K562 (cell line): Measurements from ENCODE around the gene CLEC2D. TPM values are rescaled to one million over a fixed set of nuclear protein-coding genes. Genes with fewer than 3 reads are reported as not detected.

ENCODE experiments used
- BRF1 ChIP-seq: IDR thresholded peaks from 3 replicates; pipeline ENCODE4 v1.6.1; 2011; ENCODE audit warnings: borderline replicate concordance, mild to moderate bottlenecking; ENCODE audit not compliant: insufficient read length; ENCODE audit errors: extremely low read depth
- CBFB ChIP-seq: sonication (generic); formaldehyde crosslinking; IDR thresholded peaks from 2 replicates; pipeline ENCODE4 v1.4.0; 2020; ENCODE audit warnings: mild to moderate bottlenecking, missing genetic modification reagents
- CSDE1 ChIP-seq, 2 experiments: fragments of 450-650 bp; IDR thresholded peaks; 2 replicates each; pipeline ENCODE4 v1.6.1; 2016; ENCODE audit warnings: mild to moderate bottlenecking in 1 of 2
- EP300 ChIP-seq: IDR thresholded peaks from 2 replicates; pipeline ENCODE4 v1.6.1; 2012; ENCODE audit warnings: low read length, improper control_type of control experiment
- ETV5 ChIP-seq: sonication (generic); formaldehyde crosslinking; IDR thresholded peaks from 2 replicates; pipeline ENCODE4 v1.4.0; 2020; ENCODE audit warnings: low read depth, mild to moderate bottlenecking, missing genetic modification reagents
- HNRNPH1 ChIP-seq: fragments of 200-400 bp; formaldehyde crosslinking; optimal IDR thresholded peaks from 2 replicates; pipeline ENCODE3; 2017; ENCODE audit warnings: low read depth, mild to moderate bottlenecking, low read length, moderate library complexity
- LARP7 ChIP-seq: fragments of 450-650 bp; IDR thresholded peaks from 2 replicates; pipeline ENCODE4 v1.6.1; 2016
- MYNN ChIP-seq, 2 experiments: sonication (generic); formaldehyde crosslinking in 1 of 2; IDR thresholded peaks; 2 replicates each; pipeline versions ENCODE4 v1.5.0 to v1.6.1; 2016 to 2020; ENCODE audit warnings: antibody characterized with exemption in 1 of 2, missing genetic modification reagents in 1 of 2
- NFYB ChIP-seq: IDR thresholded peaks from 2 replicates; pipeline ENCODE4 v1.6.1; 2011; ENCODE audit warnings: mild to moderate bottlenecking, moderate library complexity; ENCODE audit not compliant: insufficient read length; ENCODE audit errors: extremely low read depth
- PHB2 ChIP-seq: fragments of 450-650 bp; IDR thresholded peaks from 2 replicates; pipeline ENCODE4 v1.6.1; 2017; ENCODE audit warnings: low read depth
- POLR3A ChIP-seq: IDR thresholded peaks from 2 replicates; pipeline ENCODE4 v1.6.1; 2011; ENCODE audit warnings: borderline replicate concordance, mild to moderate bottlenecking, moderate library complexity; ENCODE audit not compliant: insufficient read length, insufficient read depth; ENCODE audit errors: extremely low read depth
- PRDM10 ChIP-seq: fragments of 450-650 bp; IDR thresholded peaks from 2 replicates; pipeline ENCODE4 v1.6.1; 2018; ENCODE audit not compliant: partially characterized antibody
- TRIM24 ChIP-seq, 2 experiments: fragments of 450-650 bp; IDR thresholded peaks; 2 replicates each; pipeline ENCODE4 v1.6.1; 2016
- ZC3H8 ChIP-seq: fragments of 450-650 bp; IDR thresholded peaks from 2 replicates; pipeline ENCODE4 v1.6.1; 2017
- ZNF3 ChIP-seq: fragments of 250-450 bp; sonication (Bioruptor Pico); IDR thresholded peaks from 2 replicates; pipeline ENCODE4 v1.5.0; 2021; ENCODE audit warnings: mild to moderate bottlenecking, moderate library complexity
- ZNF655 ChIP-seq: fragments of 250-450 bp; sonication (Bioruptor Pico); IDR thresholded peaks from 2 replicates; pipeline ENCODE4 v1.5.0; 2021
- polyA plus RNA-seq, 8 experiments: library from polyadenylated mRNA; depleted of rRNA in 4 of 8; stranded (reverse) in 5 of 8; unstranded in 3 of 8; fragments of >200 nt; fragmentation: Nextera tagmentation in 2 of 8; fragmentation: Illumina TruSeq in 1 of 8; extraction: Ambion mirVana in 2 of 8; extraction: Trizol in 1 of 8; gene quantifications; 2 replicates each; pipeline versions ENCODE4 v1.2.1 to v1.2.3, GENCODE V29; 2011 to 2014; ENCODE audit warnings: inconsistent platforms in 1 of 8, missing spikeins in 1 of 8
- total RNA-seq, 7 experiments: library from RNA; depleted of rRNA in 6 of 7; stranded (reverse); fragments of >200 nt in 6 of 7; fragmentation: Illumina TruSeq in 2 of 7; extraction: Trizol in 2 of 7; gene quantifications; 2 replicates each; pipeline versions ENCODE4 v1.2.1 to v1.2.3, GENCODE V29; 2011 to 2021; ENCODE audit warnings: low replicate concordance in 1 of 7
- TF ChIP-seq, protein P1 (sequence below): fragments of 450-650 bp; formaldehyde crosslinking; IDR thresholded peaks from 2 replicates; pipeline ENCODE4 v1.4.0; 2022; ENCODE audit warnings: missing genetic modification characterization
- TF ChIP-seq, protein P2 (sequence below): fragments of 450-650 bp; formaldehyde crosslinking; conservative IDR thresholded peaks from 2 replicates; pipeline ENCODE4 v1.4.0; 2022; ENCODE audit warnings: mild to moderate bottlenecking, missing genetic modification characterization

The CLEC2D gene
- total and polyA plus RNA-seq, 9 of the 15 experiments (the other 6 are each of a cell fraction or from before 2014, with no cell fraction given), result 1.4 to 5.0 (median 2.2) TPM

DNA sequence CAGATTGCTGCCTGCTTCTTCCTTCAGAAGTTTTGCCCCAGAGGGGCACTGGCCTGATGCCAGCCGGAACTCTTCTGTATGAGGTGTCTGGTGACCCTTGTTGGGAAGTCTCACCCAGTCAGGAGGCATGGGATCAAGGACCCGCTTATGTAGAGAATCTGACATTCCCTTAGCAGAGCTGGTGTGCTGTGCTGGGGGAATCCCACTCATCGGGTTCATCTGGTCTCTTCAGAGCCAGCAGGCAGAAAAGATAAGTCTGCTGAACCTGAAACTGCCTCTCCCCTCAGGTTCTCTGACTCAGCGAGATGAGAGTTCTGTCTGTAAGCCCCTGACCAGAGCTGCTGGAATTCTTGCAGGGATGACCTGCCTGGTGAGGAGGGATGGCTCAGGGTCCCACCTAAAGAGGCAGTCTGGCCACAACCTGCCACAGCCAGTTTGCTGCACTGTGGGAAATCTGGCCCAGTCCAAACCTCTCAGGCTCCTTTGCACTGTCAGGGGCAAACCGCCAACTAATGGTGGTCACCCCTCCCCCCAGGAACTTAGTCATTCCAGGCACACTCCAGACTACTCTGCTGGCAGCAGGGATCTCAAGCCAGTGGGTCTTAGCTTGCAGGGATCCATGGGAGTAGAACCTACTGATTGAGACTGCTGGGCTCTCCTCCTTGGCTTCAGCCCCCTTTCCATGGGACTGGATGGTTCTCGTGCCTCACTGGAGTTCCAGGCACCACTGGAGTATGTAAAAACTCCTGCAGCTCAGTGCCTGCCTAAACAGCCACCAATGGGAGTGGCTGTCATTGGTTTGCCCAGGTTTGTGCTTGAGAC lies 4.1 kb downstream of the CLEC2D start (continued):
- TF ChIP-seq CBFB (CRISPR knock-in tag), result no peak
- TF ChIP-seq PRDM10, result peak; percentile 88
- TF ChIP-seq, protein P1, sequence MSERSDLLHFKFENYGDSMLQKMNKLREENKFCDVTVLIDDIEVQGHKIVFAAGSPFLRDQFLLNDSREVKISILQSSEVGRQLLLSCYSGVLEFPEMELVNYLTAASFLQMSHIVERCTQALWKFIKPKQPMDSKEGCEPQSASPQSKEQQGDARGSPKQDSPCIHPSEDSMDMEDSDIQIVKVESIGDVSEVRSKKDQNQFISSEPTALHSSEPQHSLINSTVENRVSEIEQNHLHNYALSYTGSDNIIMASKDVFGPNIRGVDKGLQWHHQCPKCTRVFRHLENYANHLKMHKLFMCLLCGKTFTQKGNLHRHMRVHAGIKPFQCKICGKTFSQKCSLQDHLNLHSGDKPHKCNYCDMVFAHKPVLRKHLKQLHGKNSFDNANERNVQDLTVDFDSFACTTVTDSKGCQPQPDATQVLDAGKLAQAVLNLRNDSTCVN (CRISPR knock-in tag), result no peak
- no peak for TF ChIP-seq CSDE1 (IDR thresholded peaks at IDR 0.05)
- TF ChIP-seq MYNN (IDR thresholded peaks at IDR 0.05), result no peak
- TF ChIP-seq MYNN (CRISPR knock-in tag; IDR thresholded peaks at IDR 0.05), result no peak
- TF ChIP-seq, protein P2, sequence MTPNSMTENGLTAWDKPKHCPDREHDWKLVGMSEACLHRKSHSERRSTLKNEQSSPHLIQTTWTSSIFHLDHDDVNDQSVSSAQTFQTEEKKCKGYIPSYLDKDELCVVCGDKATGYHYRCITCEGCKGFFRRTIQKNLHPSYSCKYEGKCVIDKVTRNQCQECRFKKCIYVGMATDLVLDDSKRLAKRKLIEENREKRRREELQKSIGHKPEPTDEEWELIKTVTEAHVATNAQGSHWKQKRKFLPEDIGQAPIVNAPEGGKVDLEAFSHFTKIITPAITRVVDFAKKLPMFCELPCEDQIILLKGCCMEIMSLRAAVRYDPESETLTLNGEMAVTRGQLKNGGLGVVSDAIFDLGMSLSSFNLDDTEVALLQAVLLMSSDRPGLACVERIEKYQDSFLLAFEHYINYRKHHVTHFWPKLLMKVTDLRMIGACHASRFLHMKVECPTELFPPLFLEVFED (CRISPR knock-in tag), result no peak
- TF ChIP-seq TRIM24 (IDR thresholded peaks at IDR 0.05), result peak; percentile 47 to 50; a peak in 3 of 4 replicates
- TF ChIP-seq BRF1, result no peak
- no peak for TF ChIP-seq LARP7
- TF ChIP-seq EP300, result peak; percentile 52; the same call in 1 of the 2 replicates
- TF ChIP-seq ETV5, result no peak
- no peak for TF ChIP-seq ZC3H8
- TF ChIP-seq NFYB, result no peak
- no peak for TF ChIP-seq HNRNPH1
- no peak for TF ChIP-seq POLR3A
- no peak for TF ChIP-seq ZNF655 (CRISPR knock-in tag)
- TF ChIP-seq ZNF3, result no peak
- TF ChIP-seq PHB2, result no peak
